OCI-LY7 (cell line): ENCODE measurements around the gene CEP78. TPM values are rescaled to one million over a fixed set of nuclear protein-coding genes. Genes with fewer than 3 reads are reported as not detected.

Source experiments
- BruUV-seq: library from RNA; stranded (reverse); fragments of 400-500 nt; replicated peaks from 2 replicates; lab custom pipeline; 2021; lab: Mats Ljungman, UMichigan
- CTCF ChIA-PET: fragments of 300-600 bp; sonication (Branson Sonifier 250); formaldehyde crosslinking; loops from one replicate; lab custom pipeline; 2022; ENCODE audit warnings: antibody characterized with exemption; ENCODE audit not compliant: unreplicated experiment; lab: Charles Lee
- POLR2A ChIA-PET: fragments of 300-600 bp; sonication (Branson Sonifier 250); formaldehyde crosslinking; loops from one replicate; lab custom pipeline; 2022; ENCODE audit warnings: antibody characterized with exemption; lab: Charles Lee
- DNase-seq: peaks from one replicate; pipeline ENCODE4 v3.0.0-alpha.2; 2015; ENCODE audit warnings: low spot score
- H2AFZ ChIP-seq: fragments of 200-600 bp; sonication (generic), shearing (Covaris generic); 2 replicates; pipeline ENCODE4 v1.6.1; 2014; ENCODE audit warnings: mild to moderate bottlenecking, antibody characterized with exemption, low read length, moderate library complexity
- H3K27ac ChIP-seq: fragments of 200-600 bp; sonication (generic); 2 replicates; pipeline ENCODE4 v1.5.1; 2014; ENCODE audit warnings: mixed run types, low read depth, mild to moderate bottlenecking, moderate library complexity, low read length, inconsistent platforms; ENCODE audit not compliant: poor library complexity, severe bottlenecking
- H3K36me3 ChIP-seq: fragments of 200-600 bp; sonication (generic); 2 replicates; pipeline ENCODE4 v1.6.1; 2014; ENCODE audit warnings: mild to moderate bottlenecking, antibody characterized with exemption, low read length, moderate library complexity, mixed read lengths; ENCODE audit not compliant: insufficient read depth
- H3K4me1 ChIP-seq: fragments of 200-600 bp; sonication (generic); 2 replicates; pipeline ENCODE4 v1.5.1; 2014; ENCODE audit warnings: mild to moderate bottlenecking, low read length; ENCODE audit not compliant: insufficient read depth, poor library complexity, severe bottlenecking
- H3K4me2 ChIP-seq: fragments of 200-600 bp; sonication (generic); 2 replicates; pipeline ENCODE4 v1.6.1; 2014; ENCODE audit warnings: mild to moderate bottlenecking, low read length
- H3K4me3 ChIP-seq: fragments of 200-600 bp; sonication (generic); 2 replicates; pipeline ENCODE4 v1.5.1; 2014; ENCODE audit warnings: mild to moderate bottlenecking, low read depth, low read length; ENCODE audit not compliant: poor library complexity, severe bottlenecking
- H3K79me2 ChIP-seq: fragments of 200-600 bp; sonication (generic); 2 replicates; pipeline ENCODE4 v1.6.1; 2016; ENCODE audit warnings: low read depth, mild to moderate bottlenecking, low read length, moderate library complexity, mixed read lengths; ENCODE audit not compliant: insufficient read depth
- H3K9me2 ChIP-seq: fragments of 200-600 bp; sonication (generic); 2 replicates; pipeline ENCODE4 v1.6.1; 2016; ENCODE audit warnings: mild to moderate bottlenecking, low read length, mixed read lengths; ENCODE audit not compliant: insufficient read depth
- H3K9me3 ChIP-seq: fragments of 200-600 bp; sonication (generic); 2 replicates; pipeline ENCODE4 v1.6.1; 2014; ENCODE audit warnings: mild to moderate bottlenecking, mixed run types, low read length, mixed read lengths
- H4K20me1 ChIP-seq: fragments of 200-600 bp; sonication (generic); 2 replicates; pipeline ENCODE4 v1.6.1; 2014; ENCODE audit warnings: mild to moderate bottlenecking, antibody characterized with exemption, low read length, moderate library complexity, mixed read lengths; ENCODE audit not compliant: insufficient read depth
- EZH2phosphoT487 ChIP-seq: fragments of 200-600 bp; sonication (generic); IDR thresholded peaks from 2 replicates; pipeline ENCODE4 v1.6.1; 2018; ENCODE audit warnings: low read depth, borderline replicate concordance, mild to moderate bottlenecking, mixed run types, antibody characterized with exemption, low read length, moderate library complexity, mixed read lengths
- intact Hi-C: fragments of 100-400 bp; cut with micrococcal nuclease; formaldehyde crosslinking; loops from one replicate; pipeline ENCODE4 v1.10.0; 2022; ENCODE audit not compliant: unreplicated experiment
- total RNA-seq, 2 experiments: library from RNA; depleted of rRNA in 1 of 2; stranded (reverse); fragments of >200 nt in 1 of 2; shearing (Covaris generic) in 1 of 2; gene quantifications; 2 replicates each; pipeline ENCODE4 v1.2.3, GENCODE V29; 2014 to 2022
- TF ChIP-seq, protein P1 (sequence below): fragments of 200-600 bp; sonication (generic); conservative IDR thresholded peaks from 2 replicates; pipeline ENCODE4 v1.5.1; 2014; ENCODE audit warnings: mild to moderate bottlenecking, antibody characterized with exemption, low read length, moderate library complexity, mixed read lengths

CEP78 gene
- total RNA-seq, 2 experiments from 2014 or later: 49.5 to 59.3 TPM

DNA sequence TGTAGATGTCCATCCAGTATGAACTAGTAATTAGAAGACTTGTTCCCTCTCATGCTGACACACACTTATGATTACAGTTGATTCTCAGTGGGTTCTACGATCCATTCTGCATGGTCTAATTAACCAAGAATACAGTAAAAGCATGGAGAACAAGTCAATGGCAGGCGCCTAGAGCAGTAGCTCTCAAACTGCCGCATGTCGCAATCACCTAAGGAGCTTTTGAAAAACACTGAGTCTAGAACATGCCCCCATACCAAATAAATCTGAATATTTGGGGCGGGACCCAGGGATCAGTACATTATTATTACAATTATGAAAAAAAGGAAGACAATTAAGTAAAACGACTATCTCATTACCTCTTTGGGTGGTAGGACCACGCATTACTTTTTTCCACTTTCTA is 26.7 kb upstream of the CEP78 start:
- no TSS peak for BruUV-seq
- H2AFZ ChIP-seq: no peak overlapping the region
- no peaks in the 10 kb centered on the region for H3K9me3 ChIP-seq
- no peak overlapping the region for H3K4me3 ChIP-seq
- H3K4me1 ChIP-seq: peaks cover 56% of the 10 kb centered on the region
- no peaks in the 10 kb centered on the region for H4K20me1 ChIP-seq
- H3K27ac ChIP-seq: no peak overlapping the region
- intact Hi-C loops: no loop called here
- CTCF ChIA-PET: no interaction called here
- H3K36me3 ChIP-seq: no peaks in the 10 kb centered on the region
- H3K4me2 ChIP-seq: no peak overlapping the region
- TF ChIP-seq, protein P1, sequence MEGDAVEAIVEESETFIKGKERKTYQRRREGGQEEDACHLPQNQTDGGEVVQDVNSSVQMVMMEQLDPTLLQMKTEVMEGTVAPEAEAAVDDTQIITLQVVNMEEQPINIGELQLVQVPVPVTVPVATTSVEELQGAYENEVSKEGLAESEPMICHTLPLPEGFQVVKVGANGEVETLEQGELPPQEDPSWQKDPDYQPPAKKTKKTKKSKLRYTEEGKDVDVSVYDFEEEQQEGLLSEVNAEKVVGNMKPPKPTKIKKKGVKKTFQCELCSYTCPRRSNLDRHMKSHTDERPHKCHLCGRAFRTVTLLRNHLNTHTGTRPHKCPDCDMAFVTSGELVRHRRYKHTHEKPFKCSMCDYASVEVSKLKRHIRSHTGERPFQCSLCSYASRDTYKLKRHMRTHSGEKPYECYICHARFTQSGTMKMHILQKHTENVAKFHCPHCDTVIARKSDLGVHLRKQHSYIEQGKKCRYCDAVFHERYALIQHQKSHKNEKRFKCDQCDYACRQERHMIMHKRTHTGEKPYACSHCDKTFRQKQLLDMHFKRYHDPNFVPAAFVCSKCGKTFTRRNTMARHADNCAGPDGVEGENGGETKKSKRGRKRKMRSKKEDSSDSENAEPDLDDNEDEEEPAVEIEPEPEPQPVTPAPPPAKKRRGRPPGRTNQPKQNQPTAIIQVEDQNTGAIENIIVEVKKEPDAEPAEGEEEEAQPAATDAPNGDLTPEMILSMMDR: no peak
- TF ChIP-seq EZH2phosphoT487: no peak
- no peak for DNase-seq
- POLR2A ChIA-PET: interaction anchor here (0.6 to 3.2 kb wide), 4 partner anchors 8 to 15 kb away, joined by 3 to 31 read pairs (median 8); no protein-coding TSS in a partner anchor
- H3K79me2 ChIP-seq: no peaks in the 10 kb centered on the region
- H3K9me2 ChIP-seq: no peaks in the 10 kb centered on the region

DNA sequence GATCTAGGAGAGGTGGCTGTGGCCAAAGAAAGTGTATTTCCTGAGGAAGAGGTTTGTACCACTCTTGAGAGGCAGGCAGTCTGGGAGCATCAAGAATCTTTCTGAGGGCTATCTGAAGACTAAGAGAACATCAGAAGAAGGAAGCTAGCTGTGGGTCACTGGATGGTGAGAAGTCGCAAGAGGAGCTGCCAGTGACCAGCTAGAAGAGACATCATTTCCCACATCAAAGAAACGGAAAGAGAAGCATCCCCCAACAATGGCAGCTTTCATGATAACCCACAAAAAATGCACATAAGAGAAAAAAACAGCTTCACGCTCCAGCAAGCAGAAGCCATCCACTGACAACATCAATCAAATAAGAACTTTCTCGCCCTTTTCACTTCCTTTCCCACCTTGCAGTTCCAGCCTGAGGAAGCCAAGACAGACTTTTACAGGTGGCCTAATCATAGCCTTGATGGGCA is 25.0 kb upstream of the CEP78 start:
- ChIA-PET POLR2A (interaction anchor here (0.6 to 3.2 kb wide), 11 partner anchors 10 to 110 kb away, joined by 3 to 31 read pairs (median 5); partner anchors contain the start of genes CEP78 and PSAT1), CTCF (interaction anchor here (0.9 to 1.2 kb wide), 2 partner anchors 10 to 14 kb away, joined by 5 to 7 read pairs; no protein-coding TSS in a partner anchor)
- Histone ChIP-seq H3K4me3 (peak overlapping the region; percentile 49), H3K4me2 (peak overlapping the region; percentile 78), H3K27ac (peak overlapping the region; percentile 88), H2AFZ (peak overlapping the region; percentile 72; the same call in 1 of the 2 replicates), H3K4me1 (peaks cover 58% of the 10 kb centered on the region), H3K36me3 (no peaks in the 10 kb centered on the region), H3K9me3 (no peaks in the 10 kb centered on the region), H3K9me2 (no peaks in the 10 kb centered on the region), H3K79me2 (no peaks in the 10 kb centered on the region), H4K20me1 (no peaks in the 10 kb centered on the region)
- TF ChIP-seq, protein P1: no peak
- TF ChIP-seq EZH2phosphoT487: no peak
- intact Hi-C loops: loop anchor here (2.0 kb wide), 3 partner anchors 14 to 94 kb away; no protein-coding TSS in a partner anchor
- no TSS peak for BruUV-seq
- peak; percentile 93 for DNase-seq

DNA sequence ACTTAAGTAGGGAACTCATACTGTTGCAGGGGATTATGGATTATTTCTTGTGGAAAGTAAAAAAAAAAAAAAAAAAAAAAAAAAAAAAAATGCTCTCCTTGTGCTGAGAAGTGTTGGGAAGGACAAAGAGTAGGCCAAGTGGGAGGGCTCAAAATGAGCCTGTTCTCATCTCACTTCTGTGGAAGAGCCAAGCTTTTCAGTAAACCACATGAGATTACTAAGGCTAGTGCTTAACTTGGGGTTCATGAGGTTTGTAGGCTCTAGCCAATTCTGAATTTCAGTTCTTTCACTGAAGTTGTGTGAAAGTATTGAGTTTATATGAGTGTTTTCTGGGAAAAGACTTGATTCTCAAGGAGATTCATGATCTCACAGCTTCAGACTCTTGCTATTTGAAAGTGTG is 23.0 kb upstream of the CEP78 start:
- no peak overlapping the region for H3K4me3 ChIP-seq
- no peak overlapping the region for H3K27ac ChIP-seq
- H3K4me1 ChIP-seq: peaks cover 58% of the 10 kb centered on the region
- no peak overlapping the region for H2AFZ ChIP-seq
- H3K36me3 ChIP-seq: no peaks in the 10 kb centered on the region
- TF ChIP-seq, protein P1: no peak
- TF ChIP-seq EZH2phosphoT487: no peak
- CTCF ChIA-PET: no interaction called here
- DNase-seq: no peak
- BruUV-seq: no TSS peak
- intact Hi-C loops: loop anchor here (1.0 kb wide), 1 partner anchor 236 kb away; no protein-coding TSS in a partner anchor
- no peaks in the 10 kb centered on the region for H3K79me2 ChIP-seq
- POLR2A ChIA-PET: interaction anchor here (0.7 kb wide), 2 partner anchors 15 to 24 kb away, joined by 3 to 6 read pairs; no protein-coding TSS in a partner anchor
- no peaks in the 10 kb centered on the region for H3K9me3 ChIP-seq
- H4K20me1 ChIP-seq: no peaks in the 10 kb centered on the region
- no peaks in the 10 kb centered on the region for H3K9me2 ChIP-seq
- H3K4me2 ChIP-seq: no peak overlapping the region
